ENCODE data around the gene ULK3.

The ULK3 gene

DNA sequence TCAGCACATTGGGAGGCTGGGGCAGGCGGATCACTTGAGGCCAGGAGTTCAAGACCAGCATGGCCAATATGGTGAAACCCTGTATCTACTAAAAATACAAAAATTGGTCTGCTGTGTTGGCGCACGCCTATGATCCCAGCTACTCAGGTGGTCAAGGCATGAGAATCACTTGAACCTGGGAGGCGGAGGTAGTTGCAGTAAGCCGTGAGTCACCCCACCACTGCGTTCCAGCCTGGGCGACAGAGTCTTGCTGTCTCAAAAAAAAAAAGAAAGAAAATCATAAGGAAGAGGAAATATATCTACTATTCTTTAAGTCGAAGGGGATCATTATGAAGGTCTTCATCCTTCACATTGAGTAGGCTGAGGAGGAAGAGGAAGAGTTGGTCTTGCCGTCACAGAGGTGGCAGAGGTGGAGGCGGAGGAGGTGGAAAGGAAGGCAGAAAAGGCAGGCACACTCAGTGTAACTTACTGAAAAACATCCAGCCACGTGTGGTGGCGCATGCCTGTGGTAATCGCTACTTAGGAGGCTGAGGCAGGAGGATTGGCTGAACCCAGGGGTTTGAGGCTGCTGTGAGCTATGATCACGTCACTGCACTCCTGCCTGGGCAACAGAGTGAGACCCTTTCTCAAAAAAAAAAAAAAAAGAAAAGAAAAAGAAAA is 46.9 kb downstream of the ULK3 start:
- peak; percentile 56 for DNase-seq

GRCh38 chr15:74794970-74795349 is 48.0 kb downstream of the ULK3 start:
- DNase-seq, result no peak

DNA sequence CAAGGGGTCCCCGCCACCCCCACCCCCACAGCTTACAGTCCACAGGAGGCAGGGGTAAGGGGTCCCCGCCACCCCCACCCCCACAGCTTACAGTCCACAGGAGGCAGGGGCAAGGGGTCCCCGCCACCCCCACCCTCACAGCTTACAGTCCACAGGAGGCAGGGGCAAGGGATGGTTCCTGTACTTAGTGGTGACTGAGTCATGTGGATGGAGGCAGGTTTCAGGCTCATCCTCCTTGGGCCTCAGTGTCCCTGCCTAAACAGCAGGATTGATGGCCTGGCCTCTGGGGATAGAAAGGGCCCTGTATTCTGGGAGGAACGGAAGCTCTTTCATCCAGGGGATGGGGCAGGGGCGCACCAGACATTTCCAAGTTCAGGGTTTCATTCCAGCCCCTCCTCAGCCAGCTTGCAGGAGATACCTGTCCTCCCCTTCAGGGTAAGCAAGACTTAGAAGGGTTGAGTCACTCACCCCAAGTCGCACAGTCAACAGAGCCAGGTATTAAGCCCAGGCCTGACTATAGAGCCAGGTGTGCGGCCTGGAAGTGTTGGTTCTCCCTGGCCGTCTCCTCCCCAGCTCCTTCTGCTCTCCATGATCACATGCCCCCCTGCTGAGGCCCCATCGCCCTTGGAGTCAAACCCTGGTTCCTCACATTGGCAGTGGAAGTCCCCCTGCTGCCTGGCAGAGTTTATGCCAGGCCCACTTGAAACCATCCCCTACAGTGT is 48.5 kb downstream of the ULK3 start:
- no peak for DNase-seq

DNA sequence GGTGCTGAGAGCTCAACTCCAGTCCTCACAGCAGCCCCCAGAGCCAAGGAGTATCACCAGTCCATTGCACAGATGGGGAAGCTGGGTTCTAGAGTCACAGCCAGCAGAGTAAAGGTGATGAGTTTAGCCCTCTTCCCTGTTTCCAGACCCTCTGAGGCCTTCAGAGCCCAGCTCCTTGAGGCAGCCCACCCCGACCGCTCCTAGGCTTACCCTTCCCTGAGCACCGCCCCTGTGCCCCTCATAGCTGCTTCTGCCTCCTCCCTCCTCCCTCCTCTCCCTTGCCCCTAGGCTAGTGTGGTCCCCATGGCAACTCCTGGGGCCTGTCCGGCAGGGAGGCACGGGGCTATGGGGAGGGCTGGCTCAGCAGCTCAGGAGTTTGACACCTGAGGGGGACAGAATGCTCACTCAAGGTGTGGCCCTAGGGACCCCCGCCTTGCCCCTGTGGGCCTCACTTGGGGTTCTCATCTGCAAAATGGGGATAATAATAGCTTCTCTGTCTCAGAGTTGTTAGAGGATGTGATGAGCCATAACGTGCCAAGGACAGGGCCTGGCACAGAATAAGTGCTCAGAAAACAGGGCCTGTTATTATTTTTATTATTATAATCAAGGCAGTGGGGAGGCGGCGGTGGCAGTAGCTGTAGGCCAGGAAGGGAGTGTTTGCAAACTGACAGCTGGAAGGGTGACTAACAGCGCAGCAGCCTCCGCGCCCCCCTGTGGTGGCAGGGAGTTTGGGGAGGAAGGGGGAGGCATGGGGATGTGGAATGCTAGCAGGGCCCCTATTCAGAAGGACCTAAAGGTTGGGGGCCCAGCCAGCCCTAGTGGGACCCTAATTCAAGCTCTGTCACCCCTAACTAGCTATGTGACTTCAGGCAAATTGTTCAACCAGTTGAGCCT is 49.6 kb downstream of the ULK3 start:
- DNase-seq, result peak; percentile 84

DNA sequence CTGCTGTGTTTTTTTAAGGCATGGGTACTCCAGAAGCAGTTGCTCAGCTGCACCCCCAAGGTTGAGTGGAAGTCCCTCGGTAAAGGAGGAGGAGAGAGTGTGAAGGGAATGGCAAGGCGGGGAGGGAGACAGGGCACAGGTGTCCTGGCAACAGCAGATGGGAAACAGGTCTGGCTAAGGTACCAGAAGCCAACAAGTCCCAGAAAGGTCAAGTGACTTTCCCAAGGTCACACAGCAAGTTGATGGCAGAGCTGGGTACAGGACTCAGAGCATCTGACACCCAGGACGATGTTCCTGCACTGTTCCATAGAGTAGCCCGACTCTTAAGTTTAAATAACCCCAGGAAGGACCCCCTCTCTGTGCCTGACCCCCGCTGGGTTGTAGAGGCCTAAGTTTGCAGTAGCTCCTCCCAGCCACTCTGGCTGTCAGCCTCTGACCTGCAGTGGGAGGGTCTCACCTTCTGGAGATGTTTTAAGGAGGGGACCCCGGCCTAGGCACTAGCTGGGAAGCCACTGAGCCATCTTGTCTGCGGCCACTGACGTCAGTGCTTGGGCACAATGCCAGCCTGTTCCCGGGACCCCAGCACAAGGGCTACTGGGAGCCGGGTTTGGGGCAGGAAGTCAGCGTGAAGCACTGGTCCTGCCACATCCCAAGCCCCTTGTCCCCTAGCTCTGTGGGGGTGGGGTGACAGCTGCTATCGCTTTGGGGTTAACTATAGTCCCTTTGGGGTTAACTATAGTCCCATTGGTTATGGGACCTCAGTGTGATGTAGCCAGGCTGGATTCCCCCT is 50.5 kb downstream of the ULK3 start:
- DNase-seq, result no peak

DNA sequence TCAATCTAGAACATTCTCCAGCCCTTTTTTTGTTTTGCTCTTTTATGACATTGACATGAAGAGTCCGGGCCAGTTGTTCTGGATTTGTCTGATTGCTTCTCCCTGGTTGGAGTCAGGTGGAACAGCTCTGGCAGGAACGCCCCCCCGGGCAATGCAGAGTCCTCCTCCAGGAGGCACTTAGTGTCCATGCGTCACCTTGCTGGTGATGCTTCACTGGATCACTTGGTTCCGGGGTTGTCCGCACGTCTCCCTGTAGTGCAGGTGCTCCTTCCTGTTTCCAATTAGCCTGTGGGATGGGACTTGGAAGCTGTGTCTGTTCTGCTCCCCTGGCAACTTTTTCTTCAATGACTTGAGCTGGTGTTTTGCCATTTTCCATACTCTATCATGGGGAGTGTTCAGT is 51.3 kb downstream of the ULK3 start:
- DNase-seq, result no peak

GRCh38 chr15:74791007-74791406 is 51.9 kb downstream of the ULK3 start:
- DNase-seq, result no peak

GRCh38 chr15:74790080-74790916 is 52.7 kb downstream of the ULK3 start:
- no peak for DNase-seq

- no peak for DNase-seq
Measured at GRCh38 chr15:74789741-74790079, 53.2 kb downstream of the ULK3 start.

DNA sequence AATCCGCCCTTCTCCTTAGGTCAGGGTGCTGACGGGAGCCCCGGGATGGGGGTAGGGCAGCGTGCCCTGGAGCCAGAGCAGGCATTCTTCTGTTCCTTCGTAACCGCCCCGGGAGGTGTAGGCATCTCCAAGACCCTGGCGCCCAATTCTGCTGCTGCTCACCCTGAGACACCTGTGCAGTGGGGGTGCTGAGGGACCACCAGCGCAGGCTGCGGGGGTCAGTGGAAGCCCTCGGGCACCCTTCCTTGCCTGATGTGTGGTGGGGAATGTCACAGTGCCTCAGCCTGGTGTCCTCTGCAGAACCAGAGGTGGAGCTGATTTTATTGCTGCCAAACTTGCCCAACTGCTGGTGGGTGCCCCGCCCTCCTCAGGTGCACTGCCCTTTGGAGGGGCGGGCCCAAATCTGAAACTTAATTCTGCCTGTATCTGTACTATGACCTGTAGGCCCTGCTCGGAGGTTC is 53.8 kb downstream of the ULK3 start:
- no peak for DNase-seq

DNA sequence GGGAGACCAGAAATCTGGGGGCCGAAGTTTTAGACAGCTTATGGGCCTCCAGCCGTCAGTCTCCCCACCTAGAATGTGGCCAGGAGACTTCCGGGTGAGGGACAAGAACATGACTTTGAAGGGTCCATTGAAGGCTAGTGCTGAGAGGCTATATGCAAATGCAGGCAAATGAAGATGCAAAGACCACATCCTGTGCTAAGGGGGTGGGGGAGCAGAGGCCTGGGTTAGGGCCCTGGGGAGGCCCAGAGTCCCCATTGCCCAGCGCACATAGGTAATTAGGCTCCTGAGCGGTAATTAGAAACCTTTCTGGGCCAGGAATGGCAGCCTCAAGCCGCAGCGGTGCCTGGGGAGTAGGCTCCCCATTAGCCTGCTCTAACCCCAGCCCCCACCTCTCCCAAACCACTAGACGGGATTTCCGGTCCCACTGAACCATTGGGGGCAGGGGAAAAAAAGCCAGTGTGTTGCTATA is 54.2 kb downstream of the ULK3 start:
- DNase-seq, result peak; percentile 57

DNA sequence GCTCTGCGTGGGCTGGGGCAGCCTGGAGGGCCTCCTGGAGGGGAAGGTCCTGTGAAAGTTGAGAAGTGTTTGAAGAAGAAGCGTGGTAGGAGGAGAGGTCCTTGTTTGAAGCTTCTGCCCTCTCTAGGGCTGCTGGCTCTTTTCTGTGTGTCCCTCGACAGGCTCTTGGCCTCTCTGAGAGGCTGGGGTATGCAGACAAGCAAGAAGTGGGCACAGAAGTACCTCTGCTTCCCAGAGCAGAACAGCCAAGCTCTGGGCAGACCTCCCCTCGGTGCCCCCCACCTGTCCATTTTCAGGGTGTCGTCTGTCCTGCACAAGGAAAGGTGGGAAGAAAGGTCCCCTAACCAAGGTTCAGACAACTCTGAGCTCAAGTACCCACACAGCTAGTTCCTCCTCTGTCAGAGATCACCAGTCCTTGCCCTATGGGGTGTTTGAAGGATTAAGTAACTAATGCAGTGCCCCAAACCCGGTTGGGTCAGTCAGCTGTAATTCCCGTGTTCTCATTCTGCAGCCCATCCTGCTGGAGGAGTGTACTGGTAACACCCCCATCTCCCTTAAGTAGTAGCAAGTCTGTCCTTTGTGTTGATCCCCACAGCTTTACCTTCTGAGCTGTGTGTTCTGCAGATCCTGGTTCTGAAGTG is 54.8 kb downstream of the ULK3 start:
- DNase-seq, result no peak

GRCh38 chr15:74787251-74788041 is 55.5 kb downstream of the ULK3 start:
- peak; percentile 85 for DNase-seq

GRCh38 chr15:74786551-74787165 is 56.3 kb downstream of the ULK3 start:
- no peak for DNase-seq
